SK-N-SH (cell line): ENCODE results near the gene INPP5A. TPM values are rescaled to one million over a fixed set of nuclear protein-coding genes. Genes with fewer than 3 reads are reported as not detected.
"Not testable (repeated sequence)": the region's sequence is repeated elsewhere in the genome, so short reads cannot be mapped to it uniquely, and the experiment has no call there.

ENCODE experiments used
- CTCF ChIA-PET: fragments of 300-600, 350-600 bp; formaldehyde crosslinking; extraction: SDS; loops from one replicate; lab custom pipeline; 2021; lab: Yijun Ruan, JAX
- POLR2A ChIA-PET: fragments of 350-600 bp; sonication (Branson Sonifier 250); formaldehyde crosslinking; extraction: SDS; loops from one replicate; lab custom pipeline; 2020; ENCODE audit warnings: antibody characterized with exemption, inconsistent platforms; lab: Yijun Ruan, JAX
- DNase-seq: peaks from one replicate; pipeline ENCODE4 v3.0.0; 2012
- H2AFZ ChIP-seq: fragments of 200-600 bp; sonication (generic); 2 replicates; pipeline ENCODE4 v1.8.1; 2016; ENCODE audit warnings: antibody characterized with exemption, mild to moderate bottlenecking, low read depth
- H3F3A ChIP-seq: fragments of 200-600 bp; sonication (generic); replicated peaks from 2 replicates; pipeline ENCODE3; 2016; ENCODE audit warnings: antibody characterized with exemption, mild to moderate bottlenecking; ENCODE audit not compliant: insufficient read depth
- H3K27ac ChIP-seq, 2 experiments: fragments of 200-500 bp in 1 of 2; fragments of 200-600 bp in 1 of 2; sonication (Bioruptor generic) in 1 of 2; sonication (generic), shearing (Covaris generic) in 1 of 2; 2 replicates each; pipeline versions ENCODE4 v1.5.1 to v1.6.1; 2014 to 2016; ENCODE audit warnings: low read depth in 2 of 2, inconsistent platforms in 1 of 2, low read length in 1 of 2, mild to moderate bottlenecking in 1 of 2, mixed read lengths in 1 of 2
- H3K27me3 ChIP-seq: fragments of 200-600 bp; sonication (generic), shearing (Covaris generic); 2 replicates; pipeline ENCODE4 v1.6.1; 2016; ENCODE audit warnings: mixed run types; ENCODE audit not compliant: insufficient read depth
- H3K36me3 ChIP-seq, 2 experiments: fragments of 200-500 bp in 1 of 2; fragments of 200-600 bp in 1 of 2; sonication (Bioruptor generic) in 1 of 2; sonication (generic) in 1 of 2; replicated peaks in 1 of 2; 2 replicates each; pipeline versions ENCODE3 to v1.5.1; 2014 to 2016; ENCODE audit warnings: low read length in 1 of 2, mild to moderate bottlenecking in 1 of 2; ENCODE audit not compliant: insufficient read depth in 2 of 2, control insufficient read depth in 1 of 2
- H3K4me1 ChIP-seq, 2 experiments: fragments of 200-500 bp in 1 of 2; fragments of 200-600 bp in 1 of 2; sonication (Bioruptor generic) in 1 of 2; sonication (generic), shearing (Covaris generic) in 1 of 2; 2 replicates each; pipeline versions ENCODE4 v1.5.1 to v1.6.1; 2014 to 2016; ENCODE audit warnings: low read depth in 1 of 2, low read length in 1 of 2, mixed run types in 1 of 2; ENCODE audit not compliant: insufficient read depth in 2 of 2, control insufficient read depth in 1 of 2
- H3K4me2 ChIP-seq: fragments of 200-600 bp; sonication (generic), shearing (Covaris generic); 2 replicates; pipeline ENCODE4 v1.6.1; 2017; ENCODE audit warnings: mixed run types
- H3K4me3 ChIP-seq, 2 experiments: fragments of 200-500 bp in 1 of 2; fragments of 200-600 bp in 1 of 2; sonication (Bioruptor generic) in 1 of 2; sonication (generic), shearing (Covaris generic) in 1 of 2; 2 replicates each; pipeline versions ENCODE4 v1.5.1 to v1.8.1; 2014 to 2016; ENCODE audit warnings: low read depth in 2 of 2, inconsistent platforms in 1 of 2, low read length in 1 of 2, mild to moderate bottlenecking in 1 of 2, mixed read lengths in 1 of 2, moderate library complexity in 1 of 2
- H3K79me2 ChIP-seq: fragments of 200-600 bp; sonication (generic); 2 replicates; pipeline ENCODE4 v1.8.1; 2017; ENCODE audit warnings: mild to moderate bottlenecking; ENCODE audit not compliant: insufficient read depth
- H3K9ac ChIP-seq: fragments of 200-600 bp; sonication (generic); 2 replicates; pipeline ENCODE4 v1.6.1; 2017; ENCODE audit warnings: mixed run types
- H3K9me2 ChIP-seq: fragments of 200-600 bp; sonication (generic); 2 replicates; pipeline ENCODE4 v1.6.1; 2017; ENCODE audit warnings: mixed run types
- H3K9me3 ChIP-seq: fragments of 200-600 bp; sonication (generic); 2 replicates; pipeline ENCODE4 v1.6.1; 2017; ENCODE audit warnings: mixed run types, mild to moderate bottlenecking, moderate library complexity
- H4K20me1 ChIP-seq: fragments of 200-600 bp; sonication (generic); 2 replicates; pipeline ENCODE4 v1.6.1; 2017; ENCODE audit warnings: mild to moderate bottlenecking, mixed run types; ENCODE audit not compliant: insufficient read depth
- ELF1 ChIP-seq: IDR thresholded peaks from 2 replicates; pipeline ENCODE4 v1.4.0; 2012
- FOXJ3 ChIP-seq: sonication (generic); formaldehyde crosslinking; IDR thresholded peaks from 2 replicates; pipeline ENCODE4 v1.5.1; 2020; ENCODE audit warnings: mild to moderate bottlenecking, missing genetic modification reagents
- GATA2 ChIP-seq: sonication (generic); formaldehyde crosslinking; IDR thresholded peaks from 2 replicates; pipeline ENCODE4 v1.5.0; 2020; ENCODE audit warnings: mild to moderate bottlenecking, missing genetic modification reagents
- JUND ChIP-seq: IDR thresholded peaks from 2 replicates; pipeline ENCODE4 v1.4.0; 2012
- MXI1 ChIP-seq: IDR thresholded peaks from 2 replicates; pipeline ENCODE4 v1.6.1; 2012; ENCODE audit warnings: mild to moderate bottlenecking, low read depth, low read length, improper control_type of control experiment
- RFX5 ChIP-seq: IDR thresholded peaks from 2 replicates; pipeline ENCODE4 v1.6.1; 2012; ENCODE audit warnings: mild to moderate bottlenecking, improper control_type of control experiment, low read length
- WGBS: methylation state at CpG from one replicate; pipeline ENCODE4 v1.1.6; 2017; ENCODE audit warnings: low lambda C conversion rate; 5-methylcytosine and 5-hydroxymethylcytosine counted together
- polyA plus RNA-seq, 3 experiments: library from polyadenylated mRNA; depleted of rRNA; stranded (reverse); fragments of >200 nt; gene quantifications; 2 replicates each; pipeline ENCODE4 v1.2.3, GENCODE V29; 2012
- TF ChIP-seq, protein P1 (sequence below): IDR thresholded peaks from 2 replicates; pipeline ENCODE4 v1.6.1; 2012; ENCODE audit warnings: mild to moderate bottlenecking, low read depth, low read length, moderate library complexity
- TF ChIP-seq, protein P2 (sequence below): fragments of 150-350 bp; IDR thresholded peaks from 2 replicates; pipeline ENCODE4 v1.6.1; 2016; ENCODE audit warnings: mild to moderate bottlenecking, low read depth, low read length
- TF ChIP-seq, protein P3 (sequence below): IDR thresholded peaks from 2 replicates; pipeline ENCODE4 v1.4.0; 2012; ENCODE audit warnings: low read depth, borderline replicate concordance

The INPP5A gene
- polyA plus RNA-seq, 1 of the 3 experiments (the other 2 are of a cell fraction) = 12.0 TPM

DNA sequence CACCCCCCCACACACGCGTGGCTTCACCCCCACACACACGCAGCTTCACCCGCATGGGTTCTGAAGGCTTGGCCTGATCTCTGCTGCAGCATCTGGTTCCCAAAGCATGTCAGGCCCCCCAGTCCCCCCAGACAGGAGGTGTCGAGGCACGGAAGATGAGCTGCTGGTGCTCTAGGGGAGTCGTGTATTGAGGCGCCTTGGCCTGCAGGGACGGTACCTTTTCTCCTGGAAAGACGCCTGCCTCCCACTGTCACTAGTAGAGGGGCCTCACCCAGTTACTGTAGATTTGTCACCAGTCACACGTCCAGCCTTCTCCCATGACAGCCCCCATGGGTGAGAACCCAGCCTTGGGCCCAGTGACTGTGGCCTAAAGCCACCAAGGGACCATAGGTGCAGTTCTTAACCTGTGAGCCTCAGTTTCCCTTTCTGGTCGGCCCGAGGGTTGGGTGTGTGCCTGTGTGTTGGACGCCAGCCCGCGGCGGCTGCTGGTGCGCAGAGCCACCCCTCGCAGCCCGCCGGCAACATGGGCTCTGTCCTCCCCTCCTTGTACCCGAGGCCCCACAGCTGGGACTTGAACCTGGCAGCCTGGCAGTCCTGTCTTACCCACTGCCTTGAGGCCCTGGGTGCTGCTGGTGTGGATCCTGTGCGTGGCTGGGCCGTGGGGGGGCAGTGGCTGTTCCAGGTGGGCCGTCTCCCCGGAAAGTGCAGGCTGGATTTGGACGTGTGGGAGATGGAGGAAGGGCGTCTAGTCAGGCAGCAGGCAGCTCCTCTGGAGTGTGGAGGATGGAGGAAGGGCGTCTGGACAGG is 166.6 kb downstream of the INPP5A start (continued):
- TF ChIP-seq RFX5 (no peak), MXI1 (no peak), FOXJ3 (CRISPR knock-in tag) (no peak)
- TF ChIP-seq, protein P1, sequence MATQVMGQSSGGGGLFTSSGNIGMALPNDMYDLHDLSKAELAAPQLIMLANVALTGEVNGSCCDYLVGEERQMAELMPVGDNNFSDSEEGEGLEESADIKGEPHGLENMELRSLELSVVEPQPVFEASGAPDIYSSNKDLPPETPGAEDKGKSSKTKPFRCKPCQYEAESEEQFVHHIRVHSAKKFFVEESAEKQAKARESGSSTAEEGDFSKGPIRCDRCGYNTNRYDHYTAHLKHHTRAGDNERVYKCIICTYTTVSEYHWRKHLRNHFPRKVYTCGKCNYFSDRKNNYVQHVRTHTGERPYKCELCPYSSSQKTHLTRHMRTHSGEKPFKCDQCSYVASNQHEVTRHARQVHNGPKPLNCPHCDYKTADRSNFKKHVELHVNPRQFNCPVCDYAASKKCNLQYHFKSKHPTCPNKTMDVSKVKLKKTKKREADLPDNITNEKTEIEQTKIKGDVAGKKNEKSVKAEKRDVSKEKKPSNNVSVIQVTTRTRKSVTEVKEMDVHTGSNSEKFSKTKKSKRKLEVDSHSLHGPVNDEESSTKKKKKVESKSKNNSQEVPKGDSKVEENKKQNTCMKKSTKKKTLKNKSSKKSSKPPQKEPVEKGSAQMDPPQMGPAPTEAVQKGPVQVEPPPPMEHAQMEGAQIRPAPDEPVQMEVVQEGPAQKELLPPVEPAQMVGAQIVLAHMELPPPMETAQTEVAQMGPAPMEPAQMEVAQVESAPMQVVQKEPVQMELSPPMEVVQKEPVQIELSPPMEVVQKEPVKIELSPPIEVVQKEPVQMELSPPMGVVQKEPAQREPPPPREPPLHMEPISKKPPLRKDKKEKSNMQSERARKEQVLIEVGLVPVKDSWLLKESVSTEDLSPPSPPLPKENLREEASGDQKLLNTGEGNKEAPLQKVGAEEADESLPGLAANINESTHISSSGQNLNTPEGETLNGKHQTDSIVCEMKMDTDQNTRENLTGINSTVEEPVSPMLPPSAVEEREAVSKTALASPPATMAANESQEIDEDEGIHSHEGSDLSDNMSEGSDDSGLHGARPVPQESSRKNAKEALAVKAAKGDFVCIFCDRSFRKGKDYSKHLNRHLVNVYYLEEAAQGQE = no peak
- TF ChIP-seq, protein P2, sequence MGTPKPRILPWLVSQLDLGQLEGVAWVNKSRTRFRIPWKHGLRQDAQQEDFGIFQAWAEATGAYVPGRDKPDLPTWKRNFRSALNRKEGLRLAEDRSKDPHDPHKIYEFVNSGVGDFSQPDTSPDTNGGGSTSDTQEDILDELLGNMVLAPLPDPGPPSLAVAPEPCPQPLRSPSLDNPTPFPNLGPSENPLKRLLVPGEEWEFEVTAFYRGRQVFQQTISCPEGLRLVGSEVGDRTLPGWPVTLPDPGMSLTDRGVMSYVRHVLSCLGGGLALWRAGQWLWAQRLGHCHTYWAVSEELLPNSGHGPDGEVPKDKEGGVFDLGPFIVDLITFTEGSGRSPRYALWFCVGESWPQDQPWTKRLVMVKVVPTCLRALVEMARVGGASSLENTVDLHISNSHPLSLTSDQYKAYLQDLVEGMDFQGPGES = no peak
- TF ChIP-seq, protein P3, sequence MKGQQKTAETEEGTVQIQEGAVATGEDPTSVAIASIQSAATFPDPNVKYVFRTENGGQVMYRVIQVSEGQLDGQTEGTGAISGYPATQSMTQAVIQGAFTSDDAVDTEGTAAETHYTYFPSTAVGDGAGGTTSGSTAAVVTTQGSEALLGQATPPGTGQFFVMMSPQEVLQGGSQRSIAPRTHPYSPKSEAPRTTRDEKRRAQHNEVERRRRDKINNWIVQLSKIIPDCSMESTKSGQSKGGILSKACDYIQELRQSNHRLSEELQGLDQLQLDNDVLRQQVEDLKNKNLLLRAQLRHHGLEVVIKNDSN = no peak

DNA sequence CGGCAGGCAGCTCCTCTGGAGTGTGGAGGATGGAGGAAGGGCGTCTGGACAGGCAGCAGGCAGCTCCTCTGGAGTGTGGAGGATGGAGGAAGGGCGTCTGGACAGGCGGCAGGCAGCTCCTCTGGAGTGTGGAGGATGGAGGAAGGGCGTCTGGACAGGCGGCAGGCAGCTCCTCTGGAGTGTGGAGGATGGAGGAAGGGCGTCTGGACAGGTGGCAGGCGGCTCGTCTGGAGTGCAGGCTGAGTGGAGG is 167.2 kb downstream of the INPP5A start:
- H3K4me1 ChIP-seq, POLR2A ChIA-PET, H4K20me1 ChIP-seq, H3K4me3 ChIP-seq, CTCF ChIA-PET, H3K9me2 ChIP-seq, H3K27me3 ChIP-seq, H2AFZ ChIP-seq, H3F3A ChIP-seq, H3K9ac ChIP-seq, H3K79me2 ChIP-seq, H3K9me3 ChIP-seq, DNase-seq, H3K27ac ChIP-seq, H3K4me2 ChIP-seq, H3K36me3 ChIP-seq: not testable (repeated sequence)
- 85% methylated on average over 9 of the region's 9 CpGs for WGBS

DNA sequence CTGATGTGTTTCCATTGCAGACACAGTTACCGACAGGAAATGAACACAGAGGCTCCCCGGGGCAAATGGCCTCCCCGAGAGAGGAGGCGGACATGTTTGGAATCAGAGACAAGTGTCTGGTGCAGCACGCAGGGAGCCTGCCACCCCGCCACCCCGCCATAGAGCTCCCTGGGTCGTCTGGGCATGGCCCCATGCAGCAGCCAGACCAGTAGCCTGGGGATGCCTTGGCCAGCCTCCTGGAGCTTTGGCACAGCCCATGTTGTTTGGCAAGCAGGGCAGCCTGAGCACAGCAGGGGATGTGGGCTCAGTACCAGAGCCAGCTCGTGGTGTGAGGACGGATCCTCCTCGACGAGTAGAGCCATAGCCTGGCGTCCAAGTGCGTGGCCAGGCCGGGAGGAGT is 167.6 kb downstream of the INPP5A start:
- H3K27ac ChIP-seq = no peak overlapping the region
- TF ChIP-seq ELF1 (no peak), GATA2 (CRISPR knock-in tag) (no peak), JUND (no peak)
- no peaks in the 10 kb centered on the region for H3K27me3 ChIP-seq
- no peaks in the 10 kb centered on the region for H3F3A ChIP-seq
- no peaks in the 10 kb centered on the region for H4K20me1 ChIP-seq
- peaks cover 6% of the 10 kb centered on the region; the same call in 1 of the 2 replicates for H3K9me3 ChIP-seq
- 84% methylated on average over 10 of the region's 15 CpGs for WGBS
- H3K9ac ChIP-seq = no peak overlapping the region
- H3K36me3 ChIP-seq = peaks cover 0 to 4% of the 10 kb centered on the region in 2 experiments
- H3K79me2 ChIP-seq = no peaks in the 10 kb centered on the region
- H3K9me2 ChIP-seq = no peaks in the 10 kb centered on the region
- DNase-seq = no peak
- no peak overlapping the region for H2AFZ ChIP-seq
- H3K4me2 ChIP-seq = no peak overlapping the region
- H3K4me3 ChIP-seq = no peak overlapping the region
- peaks cover 0 to under 1% of the 10 kb centered on the region in 2 experiments; a peak in 1 of 4 replicates for H3K4me1 ChIP-seq
- CTCF ChIA-PET = interaction anchor here (1.0 kb wide), 1 partner anchor 39 kb away, joined by 3 read pairs; no protein-coding TSS in a partner anchor
- POLR2A ChIA-PET = no interaction called here
